ENCODE data around the gene SNRPA1.

DNA sequence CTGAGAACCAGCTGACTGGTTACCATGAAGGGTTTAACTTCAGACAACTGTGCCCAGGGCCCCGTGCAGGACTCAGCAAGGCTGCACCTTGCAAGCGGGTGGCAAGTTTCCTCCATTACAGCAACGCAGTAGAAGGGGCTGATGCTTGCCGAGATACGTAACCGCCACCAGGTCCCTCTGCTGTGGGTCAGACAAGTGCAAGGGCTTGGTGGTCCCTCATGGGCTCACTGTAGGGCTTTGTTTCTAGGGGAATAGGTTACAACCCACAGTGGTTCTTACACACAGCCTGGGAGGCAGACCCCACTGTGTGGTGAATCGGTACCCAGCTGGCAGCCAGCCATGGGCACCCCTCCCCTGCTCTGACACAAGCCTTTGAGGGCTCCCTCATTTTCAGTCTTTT, 15.5 kb upstream of the SNRPA1 start:
- TF ChIP-seq POLR2AphosphoS5 (IDR thresholded peaks at IDR 0.05) (no peak), POLR2A (IDR thresholded peaks at IDR 0.05; ENCODE audit: low read depth) (no peak), EP300 (IDR thresholded peaks at IDR 0.05) (no peak)
- TF ChIP-seq, protein P1, sequence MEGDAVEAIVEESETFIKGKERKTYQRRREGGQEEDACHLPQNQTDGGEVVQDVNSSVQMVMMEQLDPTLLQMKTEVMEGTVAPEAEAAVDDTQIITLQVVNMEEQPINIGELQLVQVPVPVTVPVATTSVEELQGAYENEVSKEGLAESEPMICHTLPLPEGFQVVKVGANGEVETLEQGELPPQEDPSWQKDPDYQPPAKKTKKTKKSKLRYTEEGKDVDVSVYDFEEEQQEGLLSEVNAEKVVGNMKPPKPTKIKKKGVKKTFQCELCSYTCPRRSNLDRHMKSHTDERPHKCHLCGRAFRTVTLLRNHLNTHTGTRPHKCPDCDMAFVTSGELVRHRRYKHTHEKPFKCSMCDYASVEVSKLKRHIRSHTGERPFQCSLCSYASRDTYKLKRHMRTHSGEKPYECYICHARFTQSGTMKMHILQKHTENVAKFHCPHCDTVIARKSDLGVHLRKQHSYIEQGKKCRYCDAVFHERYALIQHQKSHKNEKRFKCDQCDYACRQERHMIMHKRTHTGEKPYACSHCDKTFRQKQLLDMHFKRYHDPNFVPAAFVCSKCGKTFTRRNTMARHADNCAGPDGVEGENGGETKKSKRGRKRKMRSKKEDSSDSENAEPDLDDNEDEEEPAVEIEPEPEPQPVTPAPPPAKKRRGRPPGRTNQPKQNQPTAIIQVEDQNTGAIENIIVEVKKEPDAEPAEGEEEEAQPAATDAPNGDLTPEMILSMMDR (IDR thresholded peaks at IDR 0.05) = no peak

Data from esophagus muscularis mucosa (tissue), 4 donors.